HG03108 (cell line): ENCODE measurements around the gene NABP1.
A peak's percentile ranks its signal among the peaks of the same experiment; 100 is the strongest.

Experiments used
- ATAC-seq: cut with Tn5 transposase; IDR thresholded peaks from one replicate; pipeline ENCODE4 v1.9.1; 2021; ENCODE audit warnings: moderate library complexity; ENCODE audit not compliant: unreplicated experiment

Gene NABP1

DNA sequence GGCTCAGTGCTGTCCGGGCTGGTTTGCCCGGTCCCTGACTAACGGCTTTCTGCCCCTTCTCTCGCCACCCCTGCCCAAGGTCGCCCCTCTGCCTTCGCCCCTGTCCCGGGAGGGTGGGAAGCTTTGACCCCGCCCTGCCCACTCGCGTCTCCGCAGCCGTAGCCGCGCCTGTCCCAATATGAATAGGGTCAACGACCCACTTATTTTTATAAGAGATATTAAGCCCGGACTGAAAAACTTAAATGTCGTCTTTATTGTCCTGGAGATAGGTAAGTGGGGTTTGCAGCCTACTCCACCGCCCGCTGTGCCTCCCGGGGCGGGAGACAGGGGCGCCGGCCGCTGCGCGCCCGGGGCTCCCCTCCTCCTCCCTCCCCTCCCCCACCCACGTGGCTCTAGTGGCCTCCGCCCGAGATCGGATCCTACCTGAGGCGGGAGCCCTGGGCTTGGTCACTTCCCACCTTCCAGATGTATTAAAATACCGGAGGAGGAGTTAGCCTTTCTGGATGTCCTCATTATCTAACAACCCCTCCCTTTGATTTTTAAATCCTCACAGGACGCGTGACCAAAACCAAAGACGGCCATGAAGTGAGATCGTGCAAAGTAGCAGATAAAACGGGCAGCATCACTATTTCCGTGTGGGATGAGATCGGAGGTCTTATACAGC is 633 bp downstream of the NABP1 start:
- peak; percentile 1 for ATAC-seq

DNA sequence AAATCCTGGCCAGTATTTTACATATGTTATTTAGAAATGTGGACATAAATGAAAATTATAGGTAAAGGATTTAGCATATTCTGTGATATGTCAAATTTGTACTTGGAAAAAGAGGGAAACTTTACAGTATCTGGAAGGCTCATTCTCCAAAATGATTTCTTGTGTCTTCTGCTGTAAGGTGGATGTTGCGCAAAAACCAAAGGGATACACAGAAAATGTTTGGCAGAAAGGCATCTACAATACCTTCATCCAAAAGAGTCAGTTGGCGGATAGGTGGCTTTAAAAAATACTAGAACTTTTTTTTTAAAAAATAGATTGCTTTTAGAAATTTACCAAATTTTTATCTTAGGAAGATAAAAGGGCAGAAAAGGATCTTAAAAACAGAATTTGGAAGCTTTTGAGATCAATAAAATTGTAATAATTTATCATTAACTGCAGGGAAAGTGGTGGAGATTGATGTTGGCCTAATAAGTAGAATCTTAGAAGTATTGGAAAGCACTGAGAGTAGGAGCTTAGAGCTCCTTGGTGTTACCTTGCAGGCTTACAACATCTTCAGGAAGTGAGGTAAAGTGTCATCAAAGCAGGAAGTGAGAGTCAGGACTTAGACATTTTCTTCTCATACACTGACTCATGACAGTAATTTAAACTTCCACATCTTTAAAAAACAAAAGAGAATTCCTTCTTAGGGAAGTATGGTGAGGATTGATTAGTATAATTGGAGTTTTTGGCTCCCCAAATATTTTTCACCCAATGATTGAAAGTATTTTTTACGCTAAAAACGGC is 2.1 kb downstream of the NABP1 start:
- peak; percentile 26 for ATAC-seq

DNA sequence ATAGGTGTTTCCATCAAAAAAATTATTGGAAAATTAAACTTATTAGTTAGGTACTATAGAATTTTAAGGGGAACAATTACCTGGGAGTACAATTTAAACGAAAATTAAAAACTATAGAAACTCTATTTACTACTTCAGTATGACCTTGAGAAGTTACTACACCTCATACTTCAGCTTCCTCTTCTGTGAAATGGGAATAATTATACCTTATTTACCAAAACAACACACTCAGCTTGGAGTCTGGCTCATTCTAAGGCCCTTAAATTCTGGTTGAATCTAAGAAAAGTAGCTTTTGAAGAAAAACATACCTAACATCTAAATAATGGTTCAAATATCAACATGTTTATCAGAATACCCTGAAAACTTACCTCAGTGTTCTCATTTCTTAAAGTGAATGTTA is 2.7 kb downstream of the NABP1 start:
- no peak for ATAC-seq

DNA sequence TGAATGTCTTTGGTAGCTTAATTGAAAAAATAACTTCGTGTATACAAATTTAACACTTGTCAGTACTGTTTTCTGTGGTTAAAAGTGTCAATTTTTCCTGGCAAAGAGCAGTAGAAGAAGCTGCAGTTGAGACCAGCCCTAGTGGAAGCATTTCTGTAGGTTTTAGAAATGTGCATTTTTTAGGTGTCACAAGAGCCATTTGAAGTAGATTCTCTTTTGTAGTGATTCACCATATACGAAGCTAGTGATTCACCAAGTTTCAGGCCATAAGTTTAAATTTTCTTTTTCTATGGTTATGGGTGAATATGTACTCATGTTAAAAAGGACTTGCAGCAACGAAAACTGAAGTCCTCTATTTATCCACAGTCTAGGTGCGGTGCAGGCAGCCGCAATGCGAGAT is 4.2 kb downstream of the NABP1 start:
- no peak for ATAC-seq

DNA sequence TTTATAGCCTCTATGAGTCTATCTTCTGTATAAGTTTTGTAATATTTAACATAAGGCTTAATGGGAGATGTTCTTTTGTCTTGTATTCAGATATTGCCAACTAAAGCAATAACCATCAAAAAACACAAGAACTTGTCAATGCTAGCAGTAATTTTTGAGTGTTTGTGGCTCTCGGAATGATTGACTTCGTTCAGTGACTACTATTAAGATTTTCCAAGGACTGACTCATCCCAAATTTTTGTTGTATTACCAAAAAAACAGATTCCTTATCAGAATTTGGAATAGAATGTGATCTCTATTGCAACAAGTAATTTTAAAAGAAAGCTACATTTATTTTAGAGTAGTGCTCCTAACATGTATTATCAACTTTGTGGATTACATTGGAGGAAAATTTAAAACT is 8.1 kb downstream of the NABP1 start:
- ATAC-seq = no peak

DNA sequence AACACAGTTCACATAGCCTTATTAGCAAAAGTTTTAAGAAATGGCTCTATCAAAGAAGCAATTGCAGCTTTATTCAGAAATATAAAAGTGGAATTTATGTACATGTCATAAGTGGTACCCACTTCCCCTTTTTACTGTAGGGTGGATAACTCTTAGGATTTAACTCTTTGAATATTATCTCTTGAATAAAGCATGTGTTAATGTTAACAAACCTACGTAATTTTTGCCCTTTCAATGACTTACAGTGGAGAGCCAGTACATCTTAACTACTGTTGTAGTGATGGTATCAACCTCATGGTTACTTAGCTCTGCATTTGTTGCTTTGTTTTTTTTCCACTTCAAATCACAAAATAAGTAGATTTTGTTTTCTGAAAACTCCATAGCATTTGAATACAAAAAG is 8.8 kb downstream of the NABP1 start:
- no peak for ATAC-seq

DNA sequence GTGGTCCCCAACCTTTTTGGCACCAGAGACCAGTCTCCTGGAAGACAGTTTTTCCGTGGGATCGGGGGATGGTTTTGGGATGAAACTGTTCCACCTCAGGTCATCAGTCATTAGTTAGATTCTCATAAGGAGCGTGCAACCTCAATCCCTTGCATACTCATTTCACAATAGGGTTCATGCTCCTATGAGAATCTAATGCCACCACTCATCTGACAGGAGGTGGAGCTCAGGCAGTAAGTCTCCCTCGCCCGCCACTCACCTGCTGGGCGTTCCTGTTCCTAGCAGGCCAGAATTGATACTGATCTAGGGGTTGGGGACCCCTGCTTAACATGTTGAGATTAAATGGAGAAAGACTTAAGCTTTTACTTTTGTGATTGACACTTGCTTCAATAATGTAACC is 9.9 kb downstream of the NABP1 start:
- ATAC-seq = no peak

DNA sequence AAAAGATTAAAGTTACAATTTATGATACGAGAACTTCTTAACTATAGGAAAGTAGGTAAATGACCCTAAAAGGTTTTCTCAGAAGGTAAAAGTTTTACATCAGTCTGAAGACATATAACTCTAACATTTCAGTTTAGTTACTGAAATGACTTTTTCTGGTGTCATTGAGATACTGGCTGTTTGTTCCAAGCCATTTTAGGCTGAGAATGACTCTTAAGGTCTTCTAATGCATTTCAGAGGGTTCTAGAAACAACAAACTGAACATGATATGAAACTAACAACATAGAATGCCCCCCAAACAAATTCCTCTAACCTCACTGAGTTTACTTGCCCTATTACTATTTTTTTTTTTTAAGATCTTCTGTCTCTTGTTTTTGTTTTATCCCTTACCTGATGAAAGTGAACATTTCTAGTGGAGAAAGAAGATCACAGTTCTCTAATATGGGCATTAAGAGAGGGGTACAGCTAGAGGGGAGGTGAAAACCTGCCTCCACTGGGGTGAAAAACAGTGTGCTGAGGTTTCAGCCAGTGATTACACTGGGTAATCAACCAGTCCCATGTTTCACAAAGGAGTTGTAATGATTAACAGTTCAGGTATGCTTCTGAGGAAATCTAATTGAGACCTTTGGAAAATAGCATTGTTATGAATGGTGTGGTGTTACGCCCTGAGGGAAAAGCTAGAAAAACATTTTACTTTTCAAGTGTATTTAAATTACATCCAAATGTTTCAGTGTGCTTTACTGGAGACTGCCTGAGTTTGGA is 11.2 kb downstream of the NABP1 start:
- no peak for ATAC-seq

DNA sequence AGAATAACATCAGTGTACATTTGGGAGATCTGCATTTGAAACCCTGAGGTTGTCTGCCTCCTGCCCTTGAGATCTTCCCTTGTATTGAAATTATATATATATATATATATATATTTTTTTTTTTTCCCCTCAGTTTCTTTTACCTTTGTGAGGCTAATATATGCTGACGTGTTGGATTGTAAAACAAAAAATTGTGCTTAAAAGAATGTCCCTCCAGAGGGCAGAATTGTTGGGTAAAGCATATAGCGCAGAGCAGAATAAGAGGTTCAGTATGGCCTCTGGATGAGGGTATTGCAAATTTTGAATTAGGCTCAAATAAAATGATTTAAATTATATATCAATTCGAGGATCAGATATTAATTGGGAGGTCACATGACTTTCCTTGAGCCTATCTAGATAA is 12.4 kb downstream of the NABP1 start:
- ATAC-seq = no peak

DNA sequence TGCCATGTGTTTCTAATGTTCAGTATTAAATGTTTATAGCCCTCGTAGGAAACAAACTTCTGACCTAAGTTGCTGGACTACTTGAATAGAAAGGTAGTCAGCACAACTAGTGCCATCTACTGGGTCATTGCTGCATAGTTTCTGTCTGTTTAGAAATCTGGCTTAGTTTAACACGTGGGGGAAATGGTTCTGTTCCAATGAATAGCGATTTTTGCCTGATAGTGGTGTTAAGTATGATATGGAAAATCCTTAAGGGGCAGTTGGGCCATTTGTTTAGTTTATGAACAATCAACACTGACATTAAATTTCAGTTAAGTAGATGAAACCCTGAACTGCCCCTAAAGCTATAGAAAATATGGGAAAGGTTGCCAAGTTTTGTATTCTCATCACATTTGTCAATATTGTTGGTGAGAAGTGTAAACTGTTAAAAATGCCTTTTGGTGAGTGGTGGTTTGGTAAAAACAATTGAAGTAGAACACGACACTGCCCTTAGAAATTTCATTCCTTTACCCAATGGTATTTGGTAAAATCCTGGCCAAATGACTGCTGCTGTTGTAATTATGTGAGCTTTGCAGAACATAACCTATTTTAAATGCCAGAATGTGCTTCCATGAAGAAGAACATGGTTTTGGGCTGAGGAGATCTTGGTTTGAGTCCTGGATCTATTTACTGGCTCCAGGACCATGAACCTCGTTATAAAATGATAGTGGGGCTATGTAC is 13.2 kb downstream of the NABP1 start:
- ATAC-seq = peak; percentile 76

DNA sequence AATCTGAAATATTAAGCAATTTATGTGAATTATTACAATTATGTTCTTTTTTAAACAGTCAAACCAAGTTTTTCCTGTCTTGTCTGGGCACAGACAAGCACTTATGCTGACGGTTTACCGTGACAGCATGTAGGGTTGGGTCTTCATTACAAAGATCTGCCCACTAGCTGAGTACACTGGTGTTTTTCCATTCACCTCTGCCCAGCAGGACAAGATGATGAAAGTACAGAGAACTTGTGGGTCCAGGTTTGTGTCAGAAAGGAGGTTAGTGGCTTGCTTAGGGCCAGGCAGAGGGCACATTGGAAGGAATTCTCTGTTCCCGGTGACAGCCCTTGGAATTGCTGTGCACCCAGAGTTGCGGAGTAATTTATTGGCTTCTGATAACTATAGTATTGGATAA is 14.0 kb downstream of the NABP1 start:
- ATAC-seq = no peak

DNA sequence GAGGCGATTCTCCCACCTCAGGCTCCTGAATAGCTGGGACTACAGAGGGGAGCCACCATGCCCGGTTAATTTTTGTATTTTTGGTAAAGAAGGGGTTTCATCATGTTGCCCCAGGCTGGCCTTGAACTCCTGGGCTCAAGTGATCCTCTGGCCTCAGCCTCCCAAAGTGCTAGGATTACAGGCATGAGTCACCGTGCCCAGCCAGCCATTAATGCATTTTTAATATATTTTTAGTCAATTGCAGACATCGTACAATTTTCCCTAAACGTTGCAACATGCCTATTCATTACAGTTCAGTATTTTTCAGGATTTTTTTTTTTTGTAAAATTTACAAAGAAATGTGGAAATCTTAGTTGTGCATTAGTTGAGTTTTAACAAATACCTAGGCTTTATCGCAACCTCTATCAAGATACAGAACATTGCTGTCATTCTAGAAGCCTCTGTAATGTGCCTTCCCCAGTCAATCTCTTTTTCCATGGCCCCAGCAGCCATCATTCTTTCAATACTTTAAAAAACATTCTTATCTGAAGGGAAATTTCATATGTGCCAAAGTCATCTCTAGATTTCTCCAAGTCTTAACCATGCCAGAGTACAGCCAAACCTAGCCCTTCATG is 14.7 kb downstream of the NABP1 start:
- no peak for ATAC-seq

DNA sequence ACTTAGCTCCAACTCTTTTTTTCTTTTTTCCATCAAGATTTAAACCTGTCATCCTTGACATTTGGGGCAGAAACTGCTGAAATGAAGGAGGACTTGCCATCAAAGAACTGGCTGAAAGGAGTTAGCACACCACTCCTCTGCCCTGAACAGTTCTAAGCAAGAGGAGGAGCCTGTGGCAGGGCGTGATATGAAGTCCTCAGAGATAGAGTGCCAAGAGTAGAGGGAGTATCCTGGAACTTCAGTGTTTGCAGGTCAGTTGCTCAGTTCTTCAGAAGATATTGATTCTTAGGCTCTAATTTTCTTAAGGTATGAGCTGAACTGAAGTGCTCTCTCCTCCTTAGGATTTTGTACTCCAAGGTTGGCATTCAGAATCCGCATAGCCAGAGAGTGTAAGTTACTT is 15.2 kb downstream of the NABP1 start:
- ATAC-seq = no peak

DNA sequence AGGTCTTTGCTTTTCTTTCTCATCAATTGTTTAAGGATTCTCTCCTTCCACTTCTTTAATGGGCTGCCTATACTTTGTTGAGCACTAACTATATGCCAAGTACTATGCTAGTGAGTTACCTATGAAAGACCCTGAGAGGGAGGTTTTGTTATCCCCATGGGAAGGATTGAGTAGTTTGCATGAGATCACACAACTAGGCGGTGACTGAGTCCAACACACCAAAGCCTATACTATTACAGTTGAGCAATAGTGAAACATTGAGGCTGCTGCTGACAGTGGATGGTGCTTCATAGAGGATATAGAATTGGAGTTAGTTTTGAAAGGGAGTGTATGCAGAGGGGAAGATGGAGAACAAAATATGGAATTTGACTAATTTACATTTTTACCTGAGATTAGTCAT is 15.8 kb downstream of the NABP1 start:
- no peak for ATAC-seq

DNA sequence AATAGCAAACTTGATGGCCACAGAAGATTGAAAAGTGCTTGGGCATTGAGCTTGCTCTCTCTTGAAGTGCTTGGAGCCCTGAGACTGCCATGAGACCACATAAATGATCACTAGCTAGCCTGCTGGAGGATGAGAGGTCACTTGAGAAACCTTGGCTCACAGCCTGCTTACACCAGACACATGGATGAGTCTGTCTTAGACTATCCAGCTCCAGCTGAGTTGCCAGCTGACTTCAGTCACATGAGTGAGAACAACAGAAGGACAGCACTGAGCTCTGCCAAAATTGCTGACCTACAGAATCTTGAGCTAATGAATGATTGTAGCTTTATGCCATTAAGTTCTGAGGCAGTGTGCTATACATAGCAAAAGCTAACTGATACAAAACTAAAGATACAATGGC is 18.1 kb downstream of the NABP1 start:
- ATAC-seq = no peak

DNA sequence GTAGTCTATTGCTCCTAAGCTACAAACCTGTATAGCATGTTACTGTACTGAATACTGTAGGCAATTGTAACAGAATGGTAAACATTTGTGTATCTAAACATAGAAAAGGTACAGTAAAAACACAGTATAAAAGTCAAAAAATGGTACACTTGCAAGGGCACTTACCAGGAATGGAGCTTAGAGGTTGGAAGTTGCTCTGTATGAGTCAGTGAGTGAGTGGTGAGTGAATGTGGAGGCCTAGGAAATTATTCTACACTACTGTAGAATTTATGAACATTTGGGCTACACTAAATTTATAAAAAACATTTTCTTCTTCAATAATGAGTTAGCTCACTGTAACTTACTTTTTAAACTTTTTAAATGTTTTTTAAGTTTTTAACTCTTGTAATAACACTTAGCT is 19.0 kb downstream of the NABP1 start:
- ATAC-seq = no peak

DNA sequence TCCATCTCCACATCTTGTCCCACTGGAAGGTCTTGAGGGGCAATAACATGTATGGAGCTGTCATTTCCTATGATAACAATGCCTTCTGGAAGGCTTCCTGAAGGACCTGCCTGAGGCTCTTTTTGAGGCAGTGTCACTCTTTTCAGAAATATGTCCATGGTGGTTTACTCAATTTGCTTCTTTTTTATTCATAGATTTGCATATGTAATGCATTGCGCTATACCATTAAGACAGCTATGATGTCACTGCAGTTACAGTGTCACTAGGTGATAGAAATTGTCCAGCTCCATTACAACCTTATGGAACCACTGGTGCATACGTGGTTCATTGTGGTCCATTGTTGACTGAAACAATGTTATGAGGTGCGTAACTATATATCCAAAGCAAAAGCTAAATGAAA is 19.9 kb downstream of the NABP1 start:
- no peak for ATAC-seq

DNA sequence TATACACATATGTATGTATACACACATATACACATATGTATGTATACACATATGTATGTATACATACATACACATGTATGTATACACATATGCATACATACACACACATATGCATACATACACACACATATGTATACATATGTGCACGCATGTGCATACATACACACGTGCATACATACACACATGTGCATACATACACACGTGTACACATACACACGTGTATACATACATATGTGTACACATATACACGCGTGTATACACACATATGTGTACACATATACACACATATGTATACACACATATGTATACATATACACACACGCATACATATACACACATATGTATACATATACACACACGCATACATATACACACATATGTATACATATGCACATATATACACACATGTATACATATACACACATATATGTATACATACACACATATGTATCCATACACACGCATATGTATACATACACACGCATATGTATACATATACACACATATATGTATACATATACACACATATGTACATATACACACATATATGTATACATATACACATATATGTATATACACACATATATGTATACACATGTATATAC is 21.5 kb downstream of the NABP1 start:
- ATAC-seq = no peak

DNA sequence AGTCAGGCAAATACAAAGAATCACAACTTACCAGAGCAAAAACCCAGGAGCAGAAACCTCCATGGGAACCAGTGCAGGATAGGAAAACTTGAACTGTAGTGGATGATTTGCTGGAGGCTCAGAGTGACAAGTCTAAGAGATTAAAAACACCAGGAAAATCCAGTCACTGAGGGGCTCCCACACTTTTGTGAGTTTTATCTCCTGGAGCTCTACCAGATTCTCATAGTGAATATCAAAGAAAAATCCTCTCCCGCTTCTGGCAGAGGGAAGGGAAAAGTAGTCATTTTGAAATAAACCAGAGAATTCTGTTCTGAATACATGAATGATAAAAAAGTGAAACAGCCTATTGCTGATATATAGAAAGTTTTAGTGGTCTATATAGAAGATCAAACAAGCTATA is 23.1 kb downstream of the NABP1 start:
- no peak for ATAC-seq

DNA sequence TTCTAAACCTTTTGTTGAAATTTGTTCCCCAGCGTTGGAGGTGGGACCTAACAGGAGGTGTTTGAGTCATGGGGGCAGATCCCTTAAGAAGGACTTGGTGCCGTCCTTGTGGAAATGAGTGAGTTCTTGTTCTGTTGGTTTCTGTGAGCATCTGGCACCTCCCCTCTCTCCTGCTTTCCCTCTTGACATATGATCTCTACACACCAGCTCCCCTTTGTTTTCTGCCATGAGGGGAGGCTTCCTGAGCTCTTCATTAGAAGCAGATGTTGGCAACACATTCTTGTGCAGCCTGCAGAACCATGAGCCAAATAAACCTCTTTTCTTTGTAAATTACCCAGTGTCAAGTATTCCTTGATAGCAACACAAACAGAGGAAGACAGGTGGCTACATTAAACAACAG is 23.8 kb downstream of the NABP1 start:
- no peak for ATAC-seq
